Hepatocyte (in vitro differentiated cells): ENCODE results near the gene MCF2L2. TPM values are rescaled to one million over a fixed set of nuclear protein-coding genes. Genes with fewer than 3 reads are reported as not detected.

Source experiments
- DNase-seq: peaks from one replicate; pipeline ENCODE4 v3.0.0-alpha.2; 2016; ENCODE audit warnings: low spot score
- H2AFZ ChIP-seq: fragments of 200-600 bp; sonication (generic); 2 replicates; pipeline ENCODE4 v1.6.0; 2016; ENCODE audit warnings: antibody characterized with exemption, mild to moderate bottlenecking
- H3K27ac ChIP-seq: fragments of 200-600 bp; sonication (generic); 2 replicates; pipeline ENCODE4 v1.5.1; 2016; ENCODE audit warnings: mild to moderate bottlenecking
- H3K27me3 ChIP-seq: fragments of 200-600 bp; sonication (generic); 2 replicates; pipeline ENCODE4 v1.6.1; 2016
- H3K36me3 ChIP-seq: fragments of 200-600 bp; sonication (generic); replicated peaks from 2 replicates; pipeline ENCODE4 v1.5.1; 2016; ENCODE audit warnings: low read depth; ENCODE audit not compliant: insufficient read depth
- H3K4me1 ChIP-seq: fragments of 200-600 bp; sonication (generic); 2 replicates; pipeline ENCODE4 v1.5.1; 2016; ENCODE audit warnings: mild to moderate bottlenecking, moderate library complexity; ENCODE audit not compliant: insufficient read depth
- H3K4me2 ChIP-seq: fragments of 200-600 bp; sonication (generic); 2 replicates; pipeline ENCODE4 v1.6.0; 2016
- H3K4me3 ChIP-seq: fragments of 200-600 bp; sonication (generic); 2 replicates; pipeline ENCODE4 v1.5.1; 2016; ENCODE audit warnings: mild to moderate bottlenecking
- H3K79me2 ChIP-seq: fragments of 200-600 bp; sonication (generic); 2 replicates; pipeline ENCODE4 v1.6.0; 2017; ENCODE audit warnings: mild to moderate bottlenecking
- H3K9me2 ChIP-seq: fragments of 200-600 bp; sonication (generic); replicated peaks from 2 replicates; pipeline ENCODE4 v1.6.0; 2017; ENCODE audit warnings: mild to moderate bottlenecking; ENCODE audit not compliant: insufficient read depth
- H3K9me3 ChIP-seq: fragments of 200-600 bp; sonication (generic); 2 replicates; pipeline ENCODE4 v1.5.1; 2016; ENCODE audit warnings: low read depth, mild to moderate bottlenecking
- H4K20me1 ChIP-seq: fragments of 200-600 bp; sonication (generic); 2 replicates; pipeline ENCODE4 v1.6.0; 2016; ENCODE audit warnings: mild to moderate bottlenecking; ENCODE audit not compliant: insufficient read depth, poor library complexity, severe bottlenecking
- EZH2 ChIP-seq: fragments of 200-600 bp; sonication (generic); IDR thresholded peaks from 2 replicates; pipeline ENCODE4 v1.6.1; 2016; ENCODE audit warnings: antibody characterized with exemption, mild to moderate bottlenecking, borderline replicate concordance
- EZH2phosphoT487 ChIP-seq: fragments of 200-600 bp; sonication (generic); IDR thresholded peaks from one replicate; pipeline ENCODE4 v1.6.1; 2018; ENCODE audit warnings: antibody characterized with exemption, mild to moderate bottlenecking, low read depth, moderate library complexity; ENCODE audit not compliant: unreplicated experiment, severe bottlenecking
- WGBS: methylation state at CpG from one replicate; pipeline ENCODE4 v1.1.6; 2016; ENCODE audit warnings: low lambda C conversion rate; ENCODE audit errors: missing lambda C conversion rate; 5-methylcytosine and 5-hydroxymethylcytosine counted together
- polyA plus RNA-seq: library from polyadenylated mRNA; unstranded; fragments of >200 nt; fragmentation: Nextera tagmentation; extraction: Ambion mirVana; gene quantifications from 2 replicates; pipeline ENCODE4 v1.2.1, GENCODE V29; 2016
- small RNA-seq: library from RNA; depleted of rRNA; stranded (forward); fragments of <200 nt; gene quantifications from one replicate; pipeline ENCODE3, GENCODE V24; 2014
- total RNA-seq: library from RNA; depleted of rRNA; stranded (reverse); fragments of >200 nt; gene quantifications from 2 replicates; pipeline ENCODE4 v1.2.3, GENCODE V29; 2014
- TF ChIP-seq, protein P1 (sequence below): fragments of 200-600 bp; sonication (generic); IDR thresholded peaks from 2 replicates; pipeline ENCODE4 v1.5.1; 2016; ENCODE audit warnings: antibody characterized with exemption, mild to moderate bottlenecking; ENCODE audit not compliant: poor library complexity

Gene MCF2L2
- total and polyA plus RNA-seq, 2 experiments from 2014 or later = 0.17 to 0.63 TPM

DNA sequence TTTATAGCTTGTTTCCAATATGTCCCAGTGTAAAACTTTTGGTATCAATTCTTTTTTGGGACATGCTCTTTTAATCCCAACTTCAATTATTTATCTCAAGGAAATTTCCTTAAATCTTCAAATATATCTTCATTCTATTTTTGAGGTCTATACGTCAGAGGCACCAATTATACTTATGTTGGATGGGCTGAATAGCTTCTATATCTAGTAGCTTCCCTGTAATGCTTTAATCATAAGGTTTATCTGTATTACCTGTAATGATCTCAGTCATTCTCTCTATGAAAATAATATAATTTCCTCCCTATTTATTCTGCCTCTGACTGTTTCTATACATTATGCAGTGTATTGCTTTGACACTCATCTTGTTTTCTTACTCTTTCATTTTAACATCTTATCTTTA lies 299.2 kb downstream of the MCF2L2 start:
- TF ChIP-seq EZH2phosphoT487 (no peak), EZH2 (no peak)
- TF ChIP-seq, protein P1, sequence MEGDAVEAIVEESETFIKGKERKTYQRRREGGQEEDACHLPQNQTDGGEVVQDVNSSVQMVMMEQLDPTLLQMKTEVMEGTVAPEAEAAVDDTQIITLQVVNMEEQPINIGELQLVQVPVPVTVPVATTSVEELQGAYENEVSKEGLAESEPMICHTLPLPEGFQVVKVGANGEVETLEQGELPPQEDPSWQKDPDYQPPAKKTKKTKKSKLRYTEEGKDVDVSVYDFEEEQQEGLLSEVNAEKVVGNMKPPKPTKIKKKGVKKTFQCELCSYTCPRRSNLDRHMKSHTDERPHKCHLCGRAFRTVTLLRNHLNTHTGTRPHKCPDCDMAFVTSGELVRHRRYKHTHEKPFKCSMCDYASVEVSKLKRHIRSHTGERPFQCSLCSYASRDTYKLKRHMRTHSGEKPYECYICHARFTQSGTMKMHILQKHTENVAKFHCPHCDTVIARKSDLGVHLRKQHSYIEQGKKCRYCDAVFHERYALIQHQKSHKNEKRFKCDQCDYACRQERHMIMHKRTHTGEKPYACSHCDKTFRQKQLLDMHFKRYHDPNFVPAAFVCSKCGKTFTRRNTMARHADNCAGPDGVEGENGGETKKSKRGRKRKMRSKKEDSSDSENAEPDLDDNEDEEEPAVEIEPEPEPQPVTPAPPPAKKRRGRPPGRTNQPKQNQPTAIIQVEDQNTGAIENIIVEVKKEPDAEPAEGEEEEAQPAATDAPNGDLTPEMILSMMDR = no peak
- WGBS = 90% methylated on average over 1 of the region's 1 CpG

DNA sequence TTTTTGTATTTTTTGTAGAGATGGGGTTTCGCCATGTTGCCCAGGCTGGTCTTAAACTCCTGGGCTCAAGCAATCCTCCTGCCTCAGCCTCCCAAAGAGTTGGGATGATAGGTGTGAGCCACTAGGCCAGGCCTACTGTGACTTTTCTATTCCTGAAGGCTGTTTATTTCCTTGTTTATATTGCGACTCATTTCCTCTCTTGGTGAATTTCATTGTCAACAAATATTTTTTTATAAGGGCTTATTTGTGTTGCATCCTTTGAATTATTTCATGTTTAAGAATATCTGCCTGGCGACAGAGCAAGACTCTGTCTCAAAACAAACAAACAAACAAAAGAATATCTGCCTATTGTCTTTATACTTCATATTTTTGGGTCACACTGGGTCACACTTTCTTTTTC lies 299.7 kb downstream of the MCF2L2 start:
- H3K36me3 ChIP-seq = no peaks in the 10 kb centered on the region
- H3K27me3 ChIP-seq = no peaks in the 10 kb centered on the region
- 96% methylated on average over 3 of the region's 3 CpGs for WGBS
- H3K4me1 ChIP-seq = no peaks in the 10 kb centered on the region
- TF ChIP-seq EZH2 (no peak), EZH2phosphoT487 (no peak)
- TF ChIP-seq, protein P1 = no peak
- no peak overlapping the region for H3K27ac ChIP-seq
- no peaks in the 10 kb centered on the region for H3K9me2 ChIP-seq
- no peaks in the 10 kb centered on the region for H4K20me1 ChIP-seq
- no peak overlapping the region for H3K4me3 ChIP-seq
- no peak overlapping the region for H2AFZ ChIP-seq
- H3K4me2 ChIP-seq = no peak overlapping the region
- no peak for DNase-seq
- no peaks in the 10 kb centered on the region for H3K79me2 ChIP-seq
- no peaks in the 10 kb centered on the region for H3K9me3 ChIP-seq

More for the DNA sequence above, 299.2 kb downstream of the MCF2L2 start:
- Histone ChIP-seq H3K27me3 (no peaks in the 10 kb centered on the region), H3K9me2 (no peaks in the 10 kb centered on the region), H3K27ac (no peak overlapping the region), H3K4me3 (no peak overlapping the region), H3K79me2 (no peaks in the 10 kb centered on the region), H4K20me1 (no peaks in the 10 kb centered on the region), H3K9me3 (no peaks in the 10 kb centered on the region), H3K36me3 (no peaks in the 10 kb centered on the region), H2AFZ (no peak overlapping the region), H3K4me1 (no peaks in the 10 kb centered on the region), H3K4me2 (no peak overlapping the region)
- DNase-seq = no peak

Small RNA genes lying within 50 kb of the gene (small RNA-seq; reads per million reads assigned to genes)
- gene RF00092 (not detected), gene RF00394 (not detected), gene RF01241 (not detected), gene RNA5SP151 (not detected), gene SNORA63D (20.1 reads per million, percentile 96 among the genes with 10 or more reads in this experiment)

Other genes starting within 250 kb of the MCF2L2 start
- gene B3GNT5, start 175.4 kb downstream of the MCF2L2 start, total RNA-seq = 39.6 and 40.7 TPM in 2 replicates
- 16.2 and 22.7 TPM in 2 replicates for gene B3GNT5, start 175.4 kb downstream of the MCF2L2 start, polyA plus RNA-seq
- gene KLHL6, start 127.1 kb upstream of the MCF2L2 start, total RNA-seq = 0.16 and 0.17 TPM in 2 replicates
- gene KLHL6, start 127.1 kb upstream of the MCF2L2 start, polyA plus RNA-seq = 0.04 TPM in 1 of 2 replicates, not detected in the other
- 106 and 107 TPM in 2 replicates for gene KLHL24, start 207.0 kb upstream of the MCF2L2 start, total RNA-seq
- 29.6 and 29.7 TPM in 2 replicates for gene KLHL24, start 207.0 kb upstream of the MCF2L2 start, polyA plus RNA-seq